Small intestine (tissue), 7 donors: ENCODE results near the gene NT5C1A. TPM values are rescaled to one million over a fixed set of nuclear protein-coding genes. Genes with fewer than 3 reads are reported as not detected.
A peak's percentile ranks its signal among the peaks of the same experiment; 100 is the strongest.

Experiments
- DNase-seq, 2 donors: peaks; one replicate each; pipeline versions ENCODE4 v3.0.0 to v3.0.0-alpha.2; 2013
- FAIRE-seq: peaks from 2 replicates; lab custom pipeline; 2012; peaks lifted over from hg19 to GRCh38; lab: Jason Lieb, UNC
- H3K27ac ChIP-seq, 3 donors: one replicate each; pipeline ENCODE4 v1.5.1; 2013; ENCODE audit warnings: low read length in 2 of 3, mild to moderate bottlenecking in 2 of 3, control low read depth in 1 of 3, inconsistent platforms in 1 of 3, low read depth in 1 of 3, moderate library complexity in 1 of 3
- H3K27me3 ChIP-seq, 3 donors: one replicate each; pipeline ENCODE4 v1.6.1; 2013; ENCODE audit warnings: low read length in 3 of 3, inconsistent platforms in 1 of 3; ENCODE audit not compliant: control insufficient read depth in 3 of 3, insufficient read depth in 3 of 3
- H3K36me3 ChIP-seq, 3 donors: one replicate each; pipeline ENCODE4 v1.6.1; 2013; ENCODE audit warnings: low read length in 3 of 3, inconsistent platforms in 1 of 3, low read depth in 1 of 3, mild to moderate bottlenecking in 1 of 3, moderate library complexity in 1 of 3; ENCODE audit not compliant: control insufficient read depth in 3 of 3, insufficient read depth in 2 of 3
- H3K4me1 ChIP-seq, 3 donors: one replicate each; pipeline ENCODE4 v1.6.1; 2013; ENCODE audit warnings: low read length in 2 of 3, inconsistent platforms in 1 of 3, low read depth in 1 of 3, mild to moderate bottlenecking in 1 of 3, moderate library complexity in 1 of 3; ENCODE audit not compliant: control insufficient read depth in 3 of 3, insufficient read depth in 2 of 3
- H3K4me3 ChIP-seq, 3 donors: one replicate each; pipeline ENCODE4 v1.5.1; 2013; ENCODE audit warnings: low read length in 3 of 3, control low read depth in 1 of 3, inconsistent platforms in 1 of 3, low read depth in 1 of 3, mild to moderate bottlenecking in 1 of 3, moderate library complexity in 1 of 3
- H3K9me3 ChIP-seq, 2 donors: one replicate each; pipeline ENCODE4 v1.6.1; 2013; ENCODE audit warnings: low read depth in 1 of 2, low read length in 1 of 2; ENCODE audit not compliant: control insufficient read depth in 2 of 2, insufficient read depth in 1 of 2
- WGBS, 3 donors: extraction: QIAGEN DNeasy Blood & Tissue Kit; methylation state at CpG; one replicate each; pipeline ENCODE4 v1.1.7; 2013; 5-methylcytosine and 5-hydroxymethylcytosine counted together
- polyA plus RNA-seq, 4 donors: library from polyadenylated mRNA; stranded (reverse) in 3 of 4; unstranded in 1 of 4; fragments of 200-250 nt in 3 of 4; fragments of 120-200 nt in 1 of 4; gene quantifications; one replicate each; pipeline versions ENCODE4 v1.2.1 to v1.2.3, GENCODE V29; 2013
- donor health status: healthy with polysubstance abuse.
- donor health status: control.
- donor health status: control.
- donor health status: Bipolar disorder and iron deficiency.
- donor health status: healthy.

NT5C1A gene
- polyA plus RNA-seq, 4 donors = 0.12 to 0.16 TPM; not detected in 2

GRCh38 chr1:39666772-39667171 lies 5.1 kb downstream of the NT5C1A start:
- FAIRE-seq = no peak
- Histone ChIP-seq H3K27me3 (peaks cover 6 to 53% (median 7%) of the 10 kb centered on the region in 3 donors), H3K36me3 (no peaks in the 10 kb centered on the region), H3K27ac (no peak overlapping the region), H3K9me3 (no peaks in the 10 kb centered on the region), H3K4me3 (no peak overlapping the region), H3K4me1 (no peaks in the 10 kb centered on the region)
- 68 to 77% (median 71%) methylated on average over 3 of the region's 3 CpGs for WGBS, 3 donors
- DNase-seq = no peak

- H3K36me3 ChIP-seq = no peaks in the 10 kb centered on the region
- no peak overlapping the region for H3K27ac ChIP-seq
- FAIRE-seq (no peak), DNase-seq (no peak)
- H3K9me3 ChIP-seq = no peaks in the 10 kb centered on the region
- H3K4me1 ChIP-seq = no peaks in the 10 kb centered on the region
- 83 to 89% (median 84%) methylated on average over 8 of the region's 8 CpGs for WGBS, 3 donors
- H3K4me3 ChIP-seq = no peak overlapping the region
- H3K27me3 ChIP-seq = peaks cover 0 to 24% (median 0%) of the 10 kb centered on the region in 3 donors
Measured at GRCh38 chr1:39663559-39663958, 8.3 kb downstream of the NT5C1A start.

- no peak for DNase-seq
- 88 to 93% (median 90%) methylated on average over 1 of the region's 1 CpG for WGBS, 3 donors
- Histone ChIP-seq H3K27me3 (peaks cover 0 to 18% (median 0%) of the 10 kb centered on the region in 3 donors), H3K27ac (no peak overlapping the region), H3K36me3 (no peaks in the 10 kb centered on the region), H3K4me3 (no peak overlapping the region), H3K4me1 (peaks cover 0 to under 1% (median 0%) of the 10 kb centered on the region in 3 donors), H3K9me3 (no peaks in the 10 kb centered on the region)
- no peak for FAIRE-seq
Measured at GRCh38 chr1:39662861-39663260, 9.0 kb downstream of the NT5C1A start.

- Histone ChIP-seq H3K27ac (no peak overlapping the region), H3K4me3 (no peak overlapping the region), H3K27me3 (peaks cover 0 to 13% (median 0%) of the 10 kb centered on the region in 3 donors), H3K9me3 (no peaks in the 10 kb centered on the region), H3K4me1 (peaks cover 0 to 2% (median 0%) of the 10 kb centered on the region in 3 donors), H3K36me3 (no peaks in the 10 kb centered on the region)
- DNase-seq (no peak), FAIRE-seq (no peak)
- WGBS, 3 donors = 76 to 89% (median 88%) methylated on average over 5 of the region's 5 CpGs
Measured at GRCh38 chr1:39659538-39659937, 12.4 kb downstream of the NT5C1A start.

GRCh38 chr1:39659110-39659509 lies 12.8 kb downstream of the NT5C1A start:
- DNase-seq (no peak), FAIRE-seq (no peak)
- H3K27ac ChIP-seq = no peak overlapping the region
- peaks cover 0 to 17% (median 0%) of the 10 kb centered on the region in 3 donors for H3K27me3 ChIP-seq
- H3K4me3 ChIP-seq = no peak overlapping the region
- no peaks in the 10 kb centered on the region for H3K9me3 ChIP-seq
- H3K4me1 ChIP-seq = peaks cover 0 to 2% (median 0%) of the 10 kb centered on the region in 3 donors
- 93 to 96% (median 93%) methylated on average over 12 of the region's 12 CpGs for WGBS, 3 donors
- no peaks in the 10 kb centered on the region for H3K36me3 ChIP-seq

- WGBS, 3 donors = 20 to 26% (median 25%) methylated on average over 6 of the region's 6 CpGs
- Histone ChIP-seq H3K4me1 (peaks cover 0 to 2% (median 0%) of the 10 kb centered on the region in 3 donors), H3K27ac (no peak overlapping the region), H3K4me3 (no peak overlapping the region), H3K36me3 (no peaks in the 10 kb centered on the region), H3K9me3 (no peaks in the 10 kb centered on the region), H3K27me3 (peaks cover 0 to 24% (median 0%) of the 10 kb centered on the region in 3 donors)
- FAIRE-seq (no peak), DNase-seq (peak; percentile 63 to 74)
Measured at GRCh38 chr1:39657923-39658485, 13.9 kb downstream of the NT5C1A start.

- no peak for FAIRE-seq
- 76 to 97% (median 88%) methylated on average over 3 of the region's 3 CpGs for WGBS, 3 donors
Measured at GRCh38 chr1:39657402-39657801, 14.5 kb downstream of the NT5C1A start.

GRCh38 chr1:39656391-39656790 lies 15.5 kb downstream of the NT5C1A start:
- no peak overlapping the region for H3K27ac ChIP-seq
- H3K9me3 ChIP-seq = no peaks in the 10 kb centered on the region
- H3K27me3 ChIP-seq = peaks cover 0 to 20% (median 0%) of the 10 kb centered on the region in 3 donors
- H3K36me3 ChIP-seq = no peaks in the 10 kb centered on the region
- FAIRE-seq (no peak), DNase-seq (no peak)
- H3K4me1 ChIP-seq = peaks cover 0 to 2% (median 0%) of the 10 kb centered on the region in 3 donors
- H3K4me3 ChIP-seq = no peak overlapping the region
- 84 to 86% (median 85%) methylated on average over 2 of the region's 2 CpGs for WGBS, 3 donors

More at GRCh38 chr1:39657402-39657801, 14.5 kb downstream of the NT5C1A start:
- Histone ChIP-seq H3K9me3 (no peaks in the 10 kb centered on the region), H3K4me3 (no peak overlapping the region), H3K27me3 (peaks cover 0 to 20% (median 0%) of the 10 kb centered on the region in 3 donors), H3K4me1 (peaks cover 0 to 2% (median 0%) of the 10 kb centered on the region in 3 donors), H3K27ac (no peak overlapping the region), H3K36me3 (no peaks in the 10 kb centered on the region)
- DNase-seq = no peak
